ENCODE data around the gene SCT. TPM values are rescaled to one million over a fixed set of nuclear protein-coding genes. Genes with fewer than 3 reads are reported as not detected.
"Not testable (repeated sequence)": the region's sequence is repeated elsewhere in the genome, so short reads cannot be mapped to it uniquely, and the experiment has no call there.

SCT gene
- total and polyA plus RNA-seq, 4 donors, result not detected

- Histone ChIP-seq H3K9ac (ENCODE audit: insufficient read depth in 1 of 2, low read length in 2 of 2) (no peak overlapping the region), H3K9me3 (ENCODE audit: control insufficient read depth in 4 of 4, insufficient read depth in 3 of 4, low read length in 3 of 4) (peaks cover 0 to 4% (median 0%) of the 10 kb centered on the region in 4 donors), H3K4me1 (ENCODE audit: control insufficient read depth in 5 of 5, insufficient read depth in 5 of 5, low read length in 5 of 5) (peaks cover 0 to 2% (median 0%) of the 10 kb centered on the region in 5 donors), H3K27ac (ENCODE audit: low read depth in 1 of 2, low read length in 1 of 2) (no peak overlapping the region), H3K4me3 (no peak overlapping the region), H3K36me3 (ENCODE audit: control insufficient read depth in 4 of 4, insufficient read depth in 4 of 4, low read length in 4 of 4) (peaks cover 0 to 18% (median 1%) of the 10 kb centered on the region in 4 donors), H3K27me3 (ENCODE audit: control insufficient read depth in 3 of 3, insufficient read depth in 3 of 3, low read length in 2 of 3) (no peaks in the 10 kb centered on the region)
- DNase-seq, result no peak
- WGBS, 2 donors, result 96 to 97% methylated on average over 10 of the region's 10 CpGs
- ATAC-seq (ENCODE audit: insufficient read depth, low FRiP score), result no peak
- TF ChIP-seq, protein P1, sequence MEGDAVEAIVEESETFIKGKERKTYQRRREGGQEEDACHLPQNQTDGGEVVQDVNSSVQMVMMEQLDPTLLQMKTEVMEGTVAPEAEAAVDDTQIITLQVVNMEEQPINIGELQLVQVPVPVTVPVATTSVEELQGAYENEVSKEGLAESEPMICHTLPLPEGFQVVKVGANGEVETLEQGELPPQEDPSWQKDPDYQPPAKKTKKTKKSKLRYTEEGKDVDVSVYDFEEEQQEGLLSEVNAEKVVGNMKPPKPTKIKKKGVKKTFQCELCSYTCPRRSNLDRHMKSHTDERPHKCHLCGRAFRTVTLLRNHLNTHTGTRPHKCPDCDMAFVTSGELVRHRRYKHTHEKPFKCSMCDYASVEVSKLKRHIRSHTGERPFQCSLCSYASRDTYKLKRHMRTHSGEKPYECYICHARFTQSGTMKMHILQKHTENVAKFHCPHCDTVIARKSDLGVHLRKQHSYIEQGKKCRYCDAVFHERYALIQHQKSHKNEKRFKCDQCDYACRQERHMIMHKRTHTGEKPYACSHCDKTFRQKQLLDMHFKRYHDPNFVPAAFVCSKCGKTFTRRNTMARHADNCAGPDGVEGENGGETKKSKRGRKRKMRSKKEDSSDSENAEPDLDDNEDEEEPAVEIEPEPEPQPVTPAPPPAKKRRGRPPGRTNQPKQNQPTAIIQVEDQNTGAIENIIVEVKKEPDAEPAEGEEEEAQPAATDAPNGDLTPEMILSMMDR (IDR thresholded peaks at IDR 0.05; ENCODE audit: control extremely low read depth, extremely low read depth), result no peak
These were observed 23.5 kb upstream of the SCT start for GRCh38 chr11:650482-650881.

- not testable (repeated sequence) for H3K27me3 ChIP-seq (ENCODE audit: control insufficient read depth in 3 of 3, insufficient read depth in 3 of 3, low read length in 2 of 3); H3K9me3 ChIP-seq (ENCODE audit: control insufficient read depth in 4 of 4, insufficient read depth in 3 of 4, low read length in 3 of 4); H3K4me1 ChIP-seq (ENCODE audit: control insufficient read depth in 5 of 5, insufficient read depth in 5 of 5, low read length in 5 of 5); DNase-seq; H3K4me3 ChIP-seq; H3K9ac ChIP-seq (ENCODE audit: insufficient read depth in 1 of 2, low read length in 2 of 2); ATAC-seq (ENCODE audit: insufficient read depth, low FRiP score); H3K27ac ChIP-seq (ENCODE audit: low read depth in 1 of 2, low read length in 1 of 2)
- peaks cover 0 to 26% (median 1%) of the 10 kb centered on the region in 4 donors for H3K36me3 ChIP-seq (ENCODE audit: control insufficient read depth in 4 of 4, insufficient read depth in 4 of 4, low read length in 4 of 4)
- WGBS, 2 donors, result 91 to 93% methylated on average over 9 to 10 of the region's 14 CpGs
These were observed 20.7 kb upstream of the SCT start for GRCh38 chr11:647672-648158.

DNA sequence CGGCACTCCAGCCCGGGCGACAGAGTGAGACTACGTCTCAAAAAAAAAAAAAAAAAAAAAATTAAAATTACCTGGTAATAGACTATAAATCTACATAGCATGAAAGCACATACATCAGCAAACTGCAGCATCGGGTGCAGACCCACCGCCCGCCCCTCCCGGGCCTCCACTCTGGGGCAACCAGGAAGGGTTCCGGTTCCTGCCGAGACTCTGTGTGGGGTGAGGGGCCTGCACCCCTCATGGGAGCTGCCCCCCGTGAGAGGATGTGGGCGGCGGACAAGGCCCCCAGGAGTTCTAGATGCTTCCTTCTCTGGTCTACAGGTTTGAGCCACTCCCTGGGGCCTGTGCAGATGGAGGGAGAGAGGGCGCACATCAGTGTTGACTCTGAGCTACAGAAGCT is 19.2 kb upstream of the SCT start:
- ATAC-seq (ENCODE audit: insufficient read depth, low FRiP score), result no peak
- Histone ChIP-seq H3K9ac (ENCODE audit: insufficient read depth in 1 of 2, low read length in 2 of 2) (no peak overlapping the region), H3K4me1 (ENCODE audit: control insufficient read depth in 5 of 5, insufficient read depth in 5 of 5, low read length in 5 of 5) (no peaks in the 10 kb centered on the region), H3K27ac (ENCODE audit: low read depth in 1 of 2, low read length in 1 of 2) (no peak overlapping the region), H3K4me3 (no peak overlapping the region), H3K9me3 (ENCODE audit: control insufficient read depth in 4 of 4, insufficient read depth in 3 of 4, low read length in 3 of 4) (peaks cover 0 to 2% (median 0%) of the 10 kb centered on the region in 4 donors), H3K27me3 (ENCODE audit: control insufficient read depth in 3 of 3, insufficient read depth in 3 of 3, low read length in 2 of 3) (no peaks in the 10 kb centered on the region), H3K36me3 (ENCODE audit: control insufficient read depth in 4 of 4, insufficient read depth in 4 of 4, low read length in 4 of 4) (peaks cover 2 to 33% (median 5%) of the 10 kb centered on the region in 4 donors)
- TF ChIP-seq, protein P1 (IDR thresholded peaks at IDR 0.05; ENCODE audit: control extremely low read depth, extremely low read depth), result no peak
- no peak for DNase-seq
- WGBS, 2 donors, result 72 to 91% methylated on average over 14 of the region's 14 CpGs

DNA sequence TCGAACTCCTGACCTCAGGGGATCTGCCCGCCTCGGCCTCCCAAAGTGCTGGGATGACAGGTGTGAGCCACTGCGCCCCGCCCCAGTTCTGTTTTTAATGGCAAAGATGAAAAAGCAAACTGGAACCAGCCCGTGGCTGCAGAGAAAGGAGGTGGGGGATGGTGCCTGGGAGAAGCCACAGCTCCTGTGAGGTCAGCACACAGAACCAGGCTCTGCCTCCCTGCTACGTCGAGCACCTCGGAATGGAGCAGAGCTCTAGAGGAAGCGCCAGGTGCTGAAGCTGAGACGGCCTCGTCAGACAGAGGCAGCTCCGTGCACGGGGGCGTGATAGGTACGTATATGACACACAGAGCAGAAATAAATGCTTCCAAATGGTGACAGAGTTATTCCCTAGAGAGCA is 18.6 kb upstream of the SCT start:
- H3K36me3 ChIP-seq (ENCODE audit: control insufficient read depth in 4 of 4, insufficient read depth in 4 of 4, low read length in 4 of 4), result peaks cover 2 to 31% (median 5%) of the 10 kb centered on the region in 4 donors
- no peak overlapping the region for H3K9ac ChIP-seq (ENCODE audit: insufficient read depth in 1 of 2, low read length in 2 of 2)
- TF ChIP-seq, protein P1 (IDR thresholded peaks at IDR 0.05; ENCODE audit: control extremely low read depth, extremely low read depth), result no peak
- peaks cover 0 to 2% (median 0%) of the 10 kb centered on the region in 4 donors for H3K9me3 ChIP-seq (ENCODE audit: control insufficient read depth in 4 of 4, insufficient read depth in 3 of 4, low read length in 3 of 4)
- H3K4me3 ChIP-seq, result no peak overlapping the region
- peaks cover 0 to 1% (median 0%) of the 10 kb centered on the region in 3 donors for H3K27me3 ChIP-seq (ENCODE audit: control insufficient read depth in 3 of 3, insufficient read depth in 3 of 3, low read length in 2 of 3)
- 82 to 87% methylated on average over 16 of the region's 16 CpGs for WGBS, 2 donors
- no peak for ATAC-seq (ENCODE audit: insufficient read depth, low FRiP score)
- H3K4me1 ChIP-seq (ENCODE audit: control insufficient read depth in 5 of 5, insufficient read depth in 5 of 5, low read length in 5 of 5), result peaks cover 0 to 2% (median 0%) of the 10 kb centered on the region in 5 donors
- DNase-seq, result no peak
- no peak overlapping the region for H3K27ac ChIP-seq (ENCODE audit: low read depth in 1 of 2, low read length in 1 of 2)
